SK-N-SH (cell line): Measurements from ENCODE around the gene CNOT1. TPM values are rescaled to one million over a fixed set of nuclear protein-coding genes. Genes with fewer than 3 reads are reported as not detected.

Experiments used
- CTCF ChIA-PET: fragments of 300-600, 350-600 bp; formaldehyde crosslinking; extraction: SDS; loops from one replicate; lab custom pipeline; 2021; lab: Yijun Ruan, JAX
- POLR2A ChIA-PET: fragments of 350-600 bp; sonication (Branson Sonifier 250); formaldehyde crosslinking; extraction: SDS; loops from one replicate; lab custom pipeline; 2020; ENCODE audit warnings: antibody characterized with exemption, inconsistent platforms; lab: Yijun Ruan, JAX
- DNase-seq: peaks from one replicate; pipeline ENCODE4 v3.0.0; 2012
- H2AFZ ChIP-seq: fragments of 200-600 bp; sonication (generic); 2 replicates; pipeline ENCODE4 v1.8.1; 2016; ENCODE audit warnings: antibody characterized with exemption, mild to moderate bottlenecking, low read depth
- H3F3A ChIP-seq: fragments of 200-600 bp; sonication (generic); replicated peaks from 2 replicates; pipeline ENCODE3; 2016; ENCODE audit warnings: antibody characterized with exemption, mild to moderate bottlenecking; ENCODE audit not compliant: insufficient read depth
- H3K27ac ChIP-seq, 2 experiments: fragments of 200-500 bp in 1 of 2; fragments of 200-600 bp in 1 of 2; sonication (Bioruptor generic) in 1 of 2; sonication (generic), shearing (Covaris generic) in 1 of 2; 2 replicates each; pipeline versions ENCODE4 v1.5.1 to v1.6.1; 2014 to 2016; ENCODE audit warnings: low read depth in 2 of 2, inconsistent platforms in 1 of 2, low read length in 1 of 2, mild to moderate bottlenecking in 1 of 2, mixed read lengths in 1 of 2
- H3K27me3 ChIP-seq: fragments of 200-600 bp; sonication (generic), shearing (Covaris generic); 2 replicates; pipeline ENCODE4 v1.6.1; 2016; ENCODE audit warnings: mixed run types; ENCODE audit not compliant: insufficient read depth
- H3K36me3 ChIP-seq, 2 experiments: fragments of 200-500 bp in 1 of 2; fragments of 200-600 bp in 1 of 2; sonication (Bioruptor generic) in 1 of 2; sonication (generic) in 1 of 2; replicated peaks in 1 of 2; 2 replicates each; pipeline versions ENCODE3 to v1.5.1; 2014 to 2016; ENCODE audit warnings: low read length in 1 of 2, mild to moderate bottlenecking in 1 of 2; ENCODE audit not compliant: insufficient read depth in 2 of 2, control insufficient read depth in 1 of 2
- H3K4me1 ChIP-seq, 2 experiments: fragments of 200-500 bp in 1 of 2; fragments of 200-600 bp in 1 of 2; sonication (Bioruptor generic) in 1 of 2; sonication (generic), shearing (Covaris generic) in 1 of 2; 2 replicates each; pipeline versions ENCODE4 v1.5.1 to v1.6.1; 2014 to 2016; ENCODE audit warnings: low read depth in 1 of 2, low read length in 1 of 2, mixed run types in 1 of 2; ENCODE audit not compliant: insufficient read depth in 2 of 2, control insufficient read depth in 1 of 2
- H3K4me2 ChIP-seq: fragments of 200-600 bp; sonication (generic), shearing (Covaris generic); 2 replicates; pipeline ENCODE4 v1.6.1; 2017; ENCODE audit warnings: mixed run types
- H3K4me3 ChIP-seq, 2 experiments: fragments of 200-500 bp in 1 of 2; fragments of 200-600 bp in 1 of 2; sonication (Bioruptor generic) in 1 of 2; sonication (generic), shearing (Covaris generic) in 1 of 2; 2 replicates each; pipeline versions ENCODE4 v1.5.1 to v1.8.1; 2014 to 2016; ENCODE audit warnings: low read depth in 2 of 2, inconsistent platforms in 1 of 2, low read length in 1 of 2, mild to moderate bottlenecking in 1 of 2, mixed read lengths in 1 of 2, moderate library complexity in 1 of 2
- H3K79me2 ChIP-seq: fragments of 200-600 bp; sonication (generic); 2 replicates; pipeline ENCODE4 v1.8.1; 2017; ENCODE audit warnings: mild to moderate bottlenecking; ENCODE audit not compliant: insufficient read depth
- H3K9ac ChIP-seq: fragments of 200-600 bp; sonication (generic); 2 replicates; pipeline ENCODE4 v1.6.1; 2017; ENCODE audit warnings: mixed run types
- H3K9me2 ChIP-seq: fragments of 200-600 bp; sonication (generic); 2 replicates; pipeline ENCODE4 v1.6.1; 2017; ENCODE audit warnings: mixed run types
- H3K9me3 ChIP-seq: fragments of 200-600 bp; sonication (generic); 2 replicates; pipeline ENCODE4 v1.6.1; 2017; ENCODE audit warnings: mixed run types, mild to moderate bottlenecking, moderate library complexity
- H4K20me1 ChIP-seq: fragments of 200-600 bp; sonication (generic); 2 replicates; pipeline ENCODE4 v1.6.1; 2017; ENCODE audit warnings: mild to moderate bottlenecking, mixed run types; ENCODE audit not compliant: insufficient read depth
- CHD2 ChIP-seq: fragments of 150-350 bp; IDR thresholded peaks from 2 replicates; pipeline ENCODE4 v1.6.1; 2018; ENCODE audit warnings: low read length; ENCODE audit not compliant: partially characterized antibody
- EP300 ChIP-seq, 2 experiments: IDR thresholded peaks; 2 replicates each; pipeline versions ENCODE4 v1.4.0 to v1.6.1; 2012; ENCODE audit warnings: borderline replicate concordance in 1 of 2, low read depth in 1 of 2, low read length in 1 of 2
- FOSL2 ChIP-seq: IDR thresholded peaks from 2 replicates; pipeline ENCODE4 v1.4.0; 2012; ENCODE audit warnings: low read depth, mild to moderate bottlenecking, moderate library complexity, borderline replicate concordance
- FOXJ3 ChIP-seq: sonication (generic); formaldehyde crosslinking; IDR thresholded peaks from 2 replicates; pipeline ENCODE4 v1.5.1; 2020; ENCODE audit warnings: mild to moderate bottlenecking, missing genetic modification reagents
- GATA2 ChIP-seq: sonication (generic); formaldehyde crosslinking; IDR thresholded peaks from 2 replicates; pipeline ENCODE4 v1.5.0; 2020; ENCODE audit warnings: mild to moderate bottlenecking, missing genetic modification reagents
- IRF3 ChIP-seq: fragments of 150-350 bp; IDR thresholded peaks from 2 replicates; pipeline ENCODE4 v1.6.1; 2016; ENCODE audit warnings: mild to moderate bottlenecking, low read depth, low read length
- JUND ChIP-seq: IDR thresholded peaks from 2 replicates; pipeline ENCODE4 v1.4.0; 2012
- MAX ChIP-seq: IDR thresholded peaks from 2 replicates; pipeline ENCODE4 v1.4.0; 2012; ENCODE audit warnings: low read depth
- MEF2A ChIP-seq: IDR thresholded peaks from 2 replicates; pipeline ENCODE4 v1.4.0; 2012; ENCODE audit warnings: low read depth, borderline replicate concordance
- MXI1 ChIP-seq: IDR thresholded peaks from 2 replicates; pipeline ENCODE4 v1.6.1; 2012; ENCODE audit warnings: mild to moderate bottlenecking, low read depth, low read length, improper control_type of control experiment
- NFIC ChIP-seq: IDR thresholded peaks from 2 replicates; pipeline ENCODE4 v1.4.0; 2012; ENCODE audit warnings: borderline replicate concordance
- NRF1 ChIP-seq: IDR thresholded peaks from 2 replicates; pipeline ENCODE4 v1.6.1; 2012; ENCODE audit warnings: low read depth, mild to moderate bottlenecking, low read length
- POLR2AphosphoS5 ChIP-seq: IDR thresholded peaks from 2 replicates; pipeline ENCODE4 v1.6.1; 2012; ENCODE audit warnings: low read depth, low read length
- RCOR1 ChIP-seq: fragments of 150-350 bp; IDR thresholded peaks from 2 replicates; pipeline ENCODE4 v1.6.1; 2017; ENCODE audit warnings: antibody characterized with exemption, low read length
- REST ChIP-seq: IDR thresholded peaks from 2 replicates; pipeline ENCODE4 v1.6.1; 2012; ENCODE audit warnings: mild to moderate bottlenecking, low read depth, low read length, moderate library complexity
- RXRA ChIP-seq: IDR thresholded peaks from 2 replicates; pipeline ENCODE4 v1.4.0; 2012; ENCODE audit warnings: low read depth, mild to moderate bottlenecking, borderline replicate concordance
- TCF12 ChIP-seq: IDR thresholded peaks from 2 replicates; pipeline ENCODE4 v1.4.0; 2012
- TEAD4 ChIP-seq: IDR thresholded peaks from 2 replicates; pipeline ENCODE4 v1.4.0; 2012; ENCODE audit warnings: mild to moderate bottlenecking, borderline replicate concordance; ENCODE audit not compliant: insufficient read depth
- ZBTB33 ChIP-seq: IDR thresholded peaks from 2 replicates; pipeline ENCODE4 v1.4.0; 2012; ENCODE audit warnings: low read depth, borderline replicate concordance
- WGBS: methylation state at CpG from one replicate; pipeline ENCODE4 v1.1.6; 2017; ENCODE audit warnings: low lambda C conversion rate; 5-methylcytosine and 5-hydroxymethylcytosine counted together
- polyA plus RNA-seq, 3 experiments: library from polyadenylated mRNA; depleted of rRNA; stranded (reverse); fragments of >200 nt; gene quantifications; 2 replicates each; pipeline ENCODE4 v1.2.3, GENCODE V29; 2012

CNOT1 gene
- polyA plus RNA-seq, 1 of the 3 experiments (the other 2 are of a cell fraction), result 77.8 TPM

- Histone ChIP-seq H3F3A (peaks cover 4% of the 10 kb centered on the region), H3K9me3 (no peaks in the 10 kb centered on the region), H4K20me1 (no peaks in the 10 kb centered on the region; the same call in 1 of the 2 replicates), H3K36me3 (peaks cover 91 to 96% of the 10 kb centered on the region in 2 experiments), H3K4me1 (0 out of 4 replicates have a peak, but pooled peaks cover 0 to 4% of the 10 kb centered on the region in 2 experiments), H3K9ac (no peak overlapping the region), H3K9me2 (no peaks in the 10 kb centered on the region), H3K27me3 (no peaks in the 10 kb centered on the region), H3K4me3 (no peak overlapping the region), H3K4me2 (no peak overlapping the region), H3K79me2 (peaks cover 6% of the 10 kb centered on the region; the same call in 1 of the 2 replicates), H3K27ac (no peak overlapping the region), H2AFZ (no peak overlapping the region)
- WGBS, result 96% methylated on average over 1 of the region's 1 CpG
- POLR2A ChIA-PET, result interaction anchor here (0.8 kb wide), 1 partner anchor 18 kb away, joined by 3 read pairs; no protein-coding TSS in a partner anchor
- TF ChIP-seq ZBTB33 (no peak), NFIC (no peak), CHD2 (no peak), MXI1 (no peak), TCF12 (no peak), NRF1 (no peak), GATA2 (CRISPR knock-in tag) (no peak), FOXJ3 (CRISPR knock-in tag) (no peak), EP300 (IDR thresholded peaks at IDR 0.05; ENCODE audit: borderline replicate concordance in 1 of 2, low read depth in 1 of 2, low read length in 1 of 2) (no peak), MAX (no peak), TEAD4 (no peak), REST (no peak), MEF2A (no peak), JUND (no peak), RCOR1 (no peak), RXRA (no peak), POLR2AphosphoS5 (no peak), IRF3 (no peak), FOSL2 (no peak)
- CTCF ChIA-PET, result interaction anchor here (1.0 to 2.8 kb wide), 4 partner anchors 11 to 31 kb away, joined by 3 to 9 read pairs (median 4); no protein-coding TSS in a partner anchor
- no peak for DNase-seq
These were observed 87.3 kb downstream of the CNOT1 start for GRCh38 chr16:58542291-58542690.
